Stomach (tissue), 9 donors: Measurements from ENCODE around the gene PRDX1. TPM values are rescaled to one million over a fixed set of nuclear protein-coding genes. Genes with fewer than 3 reads are reported as not detected.

ENCODE experiments used
- DNase-seq, 2 donors: peaks; one replicate each; pipeline versions ENCODE4 v3.0.0 to v3.0.0-alpha.2; 2013 to 2019
- H3K27ac ChIP-seq, 5 donors: fragments of 200-600 bp in 4 of 5; sonication (generic) in 4 of 5; one replicate each; pipeline ENCODE4 v1.5.1; 2013 to 2019; ENCODE audit warnings: mild to moderate bottlenecking in 1 of 5, moderate library complexity in 1 of 5
- H3K27me3 ChIP-seq, 3 donors: fragments of 200-600 bp; sonication (generic); one replicate each; pipeline ENCODE4 v1.5.1; 2017 to 2019; ENCODE audit warnings: mixed run types in 1 of 3
- H3K36me3 ChIP-seq, 4 donors: fragments of 200-600 bp; sonication (generic); 1 replicate in 3 of 4; 2 replicates in 1 of 4; pipeline ENCODE4 v1.5.1; 2016 to 2019
- H3K4me1 ChIP-seq, 4 donors: fragments of 200-600 bp; sonication (generic); one replicate each; pipeline ENCODE4 v1.5.1; 2016 to 2019
- H3K4me3 ChIP-seq, 4 donors: fragments of 200-600 bp; sonication (generic) in 3 of 4; one replicate each; pipeline ENCODE4 v1.5.1; 2016 to 2019; ENCODE audit warnings: mild to moderate bottlenecking in 1 of 4
- H3K9me3 ChIP-seq, 4 donors: fragments of 200-600 bp; sonication (generic); one replicate each; pipeline ENCODE4 v1.5.1; 2016 to 2019
- EP300 ChIP-seq: sonication (generic); formaldehyde crosslinking; IDR thresholded peaks from one replicate; pipeline ENCODE4 v1.6.1; 2017; ENCODE audit warnings: antibody characterized with exemption
- POLR2A ChIP-seq, 4 donors: fragments of 450-650 bp; IDR thresholded peaks; one replicate each; pipeline ENCODE4 v1.6.1; 2016; ENCODE audit warnings: antibody characterized with exemption in 4 of 4, control low read depth in 2 of 4, mild to moderate bottlenecking in 1 of 4, moderate library complexity in 1 of 4
- POLR2AphosphoS5 ChIP-seq, 3 donors: sonication (generic); formaldehyde crosslinking; IDR thresholded peaks; one replicate each; pipeline ENCODE4 v1.6.1; 2016; ENCODE audit warnings: antibody characterized with exemption in 3 of 3
- WGBS, 5 donors: extraction: QIAGEN DNeasy Blood & Tissue Kit in 3 of 5; methylation state at CpG; one replicate each; pipeline versions ENCODE4 v1.1.5 to v1.1.7; 2013 to 2018; 5-methylcytosine and 5-hydroxymethylcytosine counted together
- intact Hi-C: fragments of 100-400 bp; cut with DNase I; formaldehyde crosslinking; loops from one replicate; pipeline ENCODE4 v1.15.1; 2023; ENCODE audit warnings: low total_unique reads
- polyA plus RNA-seq, 3 donors: library from polyadenylated mRNA; stranded (reverse); fragments of 200-250 nt; gene quantifications; one replicate each; pipeline ENCODE4 v1.2.3, GENCODE V29; 2013
- total RNA-seq, 5 donors: library from RNA; depleted of rRNA; stranded (reverse); fragments of >200 nt; gene quantifications; one replicate each; pipeline versions ENCODE4 v1.1.0 to v1.2.3, GENCODE V29; 2014 to 2016
- TF ChIP-seq, protein P1 (sequence below), 7 experiments: fragments of 450-650 bp in 4 of 7; fragments of 200-600 bp in 3 of 7; sonication (generic) in 3 of 7; IDR thresholded peaks; one replicate each; pipeline ENCODE4 v1.5.1; 2016 to 2019; ENCODE audit warnings: antibody characterized with exemption in 7 of 7, control low read depth in 2 of 7, mild to moderate bottlenecking in 1 of 7
- donor health status: healthy with polysubstance abuse.
- donor health status: Bipolar disorder and iron deficiency.
- donor health status: healthy.

The PRDX1 gene
- total and polyA plus RNA-seq, 8 donors = 77.6 to 892 (median 323) TPM

- Histone ChIP-seq H3K27me3 (no peaks in the 10 kb centered on the region), H3K27ac (peak overlapping the region in 4 of 5 donors; percentile 36 to 77 (median 67)), H3K4me3 (no peak overlapping the region), H3K4me1 (peaks cover 9 to 36% (median 14%) of the 10 kb centered on the region in 4 donors), H3K9me3 (no peaks in the 10 kb centered on the region), H3K36me3 (no peaks in the 10 kb centered on the region)
- no peak for TF ChIP-seq POLR2A (IDR thresholded peaks at IDR 0.05)
- TF ChIP-seq POLR2AphosphoS5 (IDR thresholded peaks at IDR 0.05) = peak in 1 of 3 donors; percentile 20
- peak; percentile 55 to 82 for DNase-seq
- 43 to 52% (median 50%) methylated on average over 8 of the region's 8 CpGs for WGBS, 5 donors
- intact Hi-C loops = no loop called here
These were observed 22.1 kb upstream of the PRDX1 start for GRCh38 chr1:45543581-45544417.

- H3K27me3 ChIP-seq = no peaks in the 10 kb centered on the region
- H3K9me3 ChIP-seq = no peaks in the 10 kb centered on the region
- peak; percentile 82 to 86 for DNase-seq
- 28 to 51% (median 39%) methylated on average over 4 of the region's 4 CpGs for WGBS, 5 donors
- intact Hi-C loops = no loop called here
- H3K4me1 ChIP-seq = peaks cover 9 to 36% (median 14%) of the 10 kb centered on the region in 4 donors
- no peak overlapping the region for H3K4me3 ChIP-seq
- H3K36me3 ChIP-seq = no peaks in the 10 kb centered on the region
- peak overlapping the region in 4 of 5 donors; percentile 66 to 77 (median 68) for H3K27ac ChIP-seq
- TF ChIP-seq EP300 = no peak
- TF ChIP-seq POLR2AphosphoS5 (IDR thresholded peaks at IDR 0.05) = peak; percentile 7 to 92 (median 80)
These were observed 20.9 kb upstream of the PRDX1 start for GRCh38 chr1:45542591-45542990.

- Histone ChIP-seq H3K27ac (peak overlapping the region in 2 of 5 donors; percentile 66 to 68), H3K9me3 (no peaks in the 10 kb centered on the region), H3K36me3 (no peaks in the 10 kb centered on the region), H3K27me3 (no peaks in the 10 kb centered on the region), H3K4me3 (no peak overlapping the region), H3K4me1 (peaks cover 9 to 36% (median 14%) of the 10 kb centered on the region in 4 donors)
- DNase-seq = no peak
- WGBS, 5 donors = 88 to 100% (median 97%) methylated on average over 1 of the region's 1 CpG
- intact Hi-C loops = no loop called here
- TF ChIP-seq EP300 = no peak
- TF ChIP-seq POLR2AphosphoS5 (IDR thresholded peaks at IDR 0.05) = no peak
- no peak for TF ChIP-seq POLR2A (IDR thresholded peaks at IDR 0.05)
- TF ChIP-seq, protein P1, sequence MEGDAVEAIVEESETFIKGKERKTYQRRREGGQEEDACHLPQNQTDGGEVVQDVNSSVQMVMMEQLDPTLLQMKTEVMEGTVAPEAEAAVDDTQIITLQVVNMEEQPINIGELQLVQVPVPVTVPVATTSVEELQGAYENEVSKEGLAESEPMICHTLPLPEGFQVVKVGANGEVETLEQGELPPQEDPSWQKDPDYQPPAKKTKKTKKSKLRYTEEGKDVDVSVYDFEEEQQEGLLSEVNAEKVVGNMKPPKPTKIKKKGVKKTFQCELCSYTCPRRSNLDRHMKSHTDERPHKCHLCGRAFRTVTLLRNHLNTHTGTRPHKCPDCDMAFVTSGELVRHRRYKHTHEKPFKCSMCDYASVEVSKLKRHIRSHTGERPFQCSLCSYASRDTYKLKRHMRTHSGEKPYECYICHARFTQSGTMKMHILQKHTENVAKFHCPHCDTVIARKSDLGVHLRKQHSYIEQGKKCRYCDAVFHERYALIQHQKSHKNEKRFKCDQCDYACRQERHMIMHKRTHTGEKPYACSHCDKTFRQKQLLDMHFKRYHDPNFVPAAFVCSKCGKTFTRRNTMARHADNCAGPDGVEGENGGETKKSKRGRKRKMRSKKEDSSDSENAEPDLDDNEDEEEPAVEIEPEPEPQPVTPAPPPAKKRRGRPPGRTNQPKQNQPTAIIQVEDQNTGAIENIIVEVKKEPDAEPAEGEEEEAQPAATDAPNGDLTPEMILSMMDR (IDR thresholded peaks at IDR 0.05) = no peak
These were observed 19.5 kb upstream of the PRDX1 start for GRCh38 chr1:45541193-45541592.

GRCh38 chr1:45536886-45537285 lies 15.2 kb upstream of the PRDX1 start:
- no peaks in the 10 kb centered on the region for H3K27me3 ChIP-seq
- H3K9me3 ChIP-seq = no peaks in the 10 kb centered on the region
- DNase-seq = no peak
- TF ChIP-seq POLR2AphosphoS5 (IDR thresholded peaks at IDR 0.05) (no peak), POLR2A (IDR thresholded peaks at IDR 0.05) (no peak), EP300 (no peak)
- TF ChIP-seq, protein P1 (IDR thresholded peaks at IDR 0.05) = no peak
- no peak overlapping the region for H3K4me3 ChIP-seq
- no peaks in the 10 kb centered on the region for H3K4me1 ChIP-seq
- intact Hi-C loops = no loop called here
- no peaks in the 10 kb centered on the region for H3K36me3 ChIP-seq
- no peak overlapping the region for H3K27ac ChIP-seq
- WGBS, 5 donors = 65 to 70% (median 66%) methylated on average over 4 of the region's 4 CpGs

- Histone ChIP-seq H3K4me1 (no peaks in the 10 kb centered on the region), H3K4me3 (no peak overlapping the region), H3K36me3 (no peaks in the 10 kb centered on the region), H3K27ac (no peak overlapping the region), H3K9me3 (no peaks in the 10 kb centered on the region), H3K27me3 (no peaks in the 10 kb centered on the region)
- intact Hi-C loops = no loop called here
- WGBS, 5 donors = 66 to 70% (median 69%) methylated on average over 6 of the region's 6 CpGs
- no peak for DNase-seq
- TF ChIP-seq POLR2AphosphoS5 (IDR thresholded peaks at IDR 0.05) (no peak), POLR2A (IDR thresholded peaks at IDR 0.05) (no peak), EP300 (no peak)
- TF ChIP-seq, protein P1 (IDR thresholded peaks at IDR 0.05) = no peak
These were observed 14.5 kb upstream of the PRDX1 start for GRCh38 chr1:45535988-45536766.
